Gastroesophageal sphincter (tissue), 4 donors: ENCODE measurements around the gene SPAG16. TPM values are rescaled to one million over a fixed set of nuclear protein-coding genes. Genes with fewer than 3 reads are reported as not detected.

ENCODE experiments used
- ATAC-seq: fragments of 150-250 bp; one replicate; pipeline ENCODE4 v1.9.1; 2016; ENCODE audit warnings: mild to moderate bottlenecking, moderate library complexity
- H3K27ac ChIP-seq, 4 donors: fragments of 200-600 bp; sonication (generic) in 3 of 4; 1 replicate in 3 of 4; 2 replicates in 1 of 4; pipeline ENCODE4 v1.5.1; 2016 to 2019
- H3K27me3 ChIP-seq: fragments of 200-600 bp; sonication (generic); one replicate; pipeline ENCODE4 v1.5.1; 2019
- H3K36me3 ChIP-seq, 2 donors: fragments of 200-600 bp; sonication (generic); one replicate each; pipeline ENCODE4 v1.5.1; 2019; ENCODE audit warnings: control low read depth in 1 of 2
- H3K4me1 ChIP-seq, 3 donors: fragments of 200-600 bp; sonication (generic); 1 replicate in 2 of 3; 2 replicates in 1 of 3; pipeline ENCODE4 v1.5.1; 2016 to 2019; ENCODE audit warnings: control low read depth in 2 of 3
- H3K4me3 ChIP-seq, 2 donors: fragments of 200-600 bp; sonication (generic); one replicate each; pipeline ENCODE4 v1.5.1; 2019; ENCODE audit warnings: mild to moderate bottlenecking in 1 of 2, moderate library complexity in 1 of 2
- H3K9me3 ChIP-seq, 3 donors: fragments of 200-600 bp; sonication (generic); one replicate each; pipeline ENCODE4 v1.5.1; 2017 to 2019; ENCODE audit warnings: control low read depth in 2 of 3
- EP300 ChIP-seq: sonication (generic); formaldehyde crosslinking; IDR thresholded peaks from one replicate; pipeline ENCODE4 v1.6.1; 2017; ENCODE audit warnings: antibody characterized with exemption, mild to moderate bottlenecking
- POLR2A ChIP-seq, 2 donors: fragments of 450-650 bp; IDR thresholded peaks; one replicate each; pipeline ENCODE4 v1.6.1; 2017; ENCODE audit warnings: antibody characterized with exemption in 2 of 2, mild to moderate bottlenecking in 2 of 2, moderate library complexity in 1 of 2
- POLR2AphosphoS5 ChIP-seq: sonication (generic); formaldehyde crosslinking; IDR thresholded peaks from one replicate; pipeline ENCODE4 v1.6.1; 2017; ENCODE audit warnings: antibody characterized with exemption
- WGBS, 2 donors: methylation state at CpG; one replicate each; pipeline ENCODE4 v1.1.5; 2018; ENCODE audit warnings: low coverage in 1 of 2; 5-methylcytosine and 5-hydroxymethylcytosine counted together
- total RNA-seq, 4 donors: library from RNA; depleted of rRNA; stranded (reverse); fragments of >200 nt; gene quantifications; one replicate each; pipeline ENCODE4 v1.1.0, GENCODE V29; 2016
- TF ChIP-seq, protein P1 (sequence below), 4 experiments: fragments of 200-600 bp in 2 of 4; fragments of 450-650 bp in 2 of 4; sonication (generic) in 1 of 4; IDR thresholded peaks; one replicate each; pipeline ENCODE4 v1.5.1; 2017 to 2019; ENCODE audit warnings: antibody characterized with exemption in 4 of 4, mild to moderate bottlenecking in 2 of 4, moderate library complexity in 2 of 4

The SPAG16 gene
- total RNA-seq, 4 donors from 2014 or later, result 28.9 to 39.8 (median 36.7) TPM

DNA sequence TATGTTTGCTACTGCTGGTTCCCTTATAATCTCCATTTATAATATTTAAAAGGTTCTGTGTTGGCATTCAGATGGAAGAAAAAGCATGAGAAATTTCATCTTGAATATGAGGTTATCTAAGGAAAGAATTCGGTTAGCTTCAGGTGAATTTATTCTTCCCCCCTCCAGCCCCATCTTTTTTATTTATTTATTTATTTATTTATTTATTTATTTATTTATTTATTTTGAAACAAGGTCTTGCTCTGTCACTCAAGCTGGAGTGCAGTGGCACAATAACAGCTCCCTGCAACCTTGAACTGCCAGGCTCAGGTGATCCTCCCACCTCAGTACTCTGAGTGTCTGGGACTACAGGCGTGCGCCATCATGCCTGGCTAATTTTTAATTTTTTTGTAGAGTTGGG lies 1031.1 kb downstream of the SPAG16 start:
- H3K27me3 ChIP-seq, result no peaks in the 10 kb centered on the region
- 81 to 97% methylated on average over 3 of the region's 3 CpGs for WGBS, 2 donors
- no peak overlapping the region for H3K4me3 ChIP-seq
- no peak for TF ChIP-seq POLR2A (IDR thresholded peaks at IDR 0.05)
- no peak for TF ChIP-seq EP300
- no peak for TF ChIP-seq POLR2AphosphoS5
- TF ChIP-seq, protein P1, sequence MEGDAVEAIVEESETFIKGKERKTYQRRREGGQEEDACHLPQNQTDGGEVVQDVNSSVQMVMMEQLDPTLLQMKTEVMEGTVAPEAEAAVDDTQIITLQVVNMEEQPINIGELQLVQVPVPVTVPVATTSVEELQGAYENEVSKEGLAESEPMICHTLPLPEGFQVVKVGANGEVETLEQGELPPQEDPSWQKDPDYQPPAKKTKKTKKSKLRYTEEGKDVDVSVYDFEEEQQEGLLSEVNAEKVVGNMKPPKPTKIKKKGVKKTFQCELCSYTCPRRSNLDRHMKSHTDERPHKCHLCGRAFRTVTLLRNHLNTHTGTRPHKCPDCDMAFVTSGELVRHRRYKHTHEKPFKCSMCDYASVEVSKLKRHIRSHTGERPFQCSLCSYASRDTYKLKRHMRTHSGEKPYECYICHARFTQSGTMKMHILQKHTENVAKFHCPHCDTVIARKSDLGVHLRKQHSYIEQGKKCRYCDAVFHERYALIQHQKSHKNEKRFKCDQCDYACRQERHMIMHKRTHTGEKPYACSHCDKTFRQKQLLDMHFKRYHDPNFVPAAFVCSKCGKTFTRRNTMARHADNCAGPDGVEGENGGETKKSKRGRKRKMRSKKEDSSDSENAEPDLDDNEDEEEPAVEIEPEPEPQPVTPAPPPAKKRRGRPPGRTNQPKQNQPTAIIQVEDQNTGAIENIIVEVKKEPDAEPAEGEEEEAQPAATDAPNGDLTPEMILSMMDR (IDR thresholded peaks at IDR 0.05), result no peak
- no peak overlapping the region for H3K27ac ChIP-seq
- no peaks in the 10 kb centered on the region for H3K9me3 ChIP-seq
- H3K36me3 ChIP-seq, result no peaks in the 10 kb centered on the region
- no peaks in the 10 kb centered on the region for H3K4me1 ChIP-seq
- ATAC-seq, result no peak

DNA sequence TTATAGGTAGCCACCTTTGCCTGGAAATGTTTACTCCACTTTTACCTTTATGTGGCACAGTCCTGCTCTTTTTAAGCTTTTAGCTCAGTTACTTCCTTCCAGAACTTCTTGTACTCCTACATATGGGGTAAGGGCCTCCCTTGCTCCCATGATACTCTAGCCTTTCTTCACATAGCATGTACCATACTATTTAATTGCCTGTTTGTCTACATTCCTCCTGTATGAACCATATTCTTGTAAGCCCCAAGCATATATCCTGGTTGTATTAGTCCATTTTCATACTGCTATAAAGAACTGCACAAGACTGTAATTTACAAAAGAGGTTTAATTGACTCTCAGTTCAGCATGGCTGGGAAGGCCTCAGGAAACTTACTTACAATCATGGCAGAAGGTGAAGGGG lies 1035.9 kb downstream of the SPAG16 start:
- Histone ChIP-seq H3K9me3 (no peaks in the 10 kb centered on the region), H3K27ac (no peak overlapping the region), H3K4me3 (no peak overlapping the region), H3K36me3 (no peaks in the 10 kb centered on the region), H3K27me3 (no peaks in the 10 kb centered on the region), H3K4me1 (no peaks in the 10 kb centered on the region)
- no peak for ATAC-seq
- TF ChIP-seq EP300 (no peak), POLR2A (IDR thresholded peaks at IDR 0.05) (no peak), POLR2AphosphoS5 (no peak)

DNA sequence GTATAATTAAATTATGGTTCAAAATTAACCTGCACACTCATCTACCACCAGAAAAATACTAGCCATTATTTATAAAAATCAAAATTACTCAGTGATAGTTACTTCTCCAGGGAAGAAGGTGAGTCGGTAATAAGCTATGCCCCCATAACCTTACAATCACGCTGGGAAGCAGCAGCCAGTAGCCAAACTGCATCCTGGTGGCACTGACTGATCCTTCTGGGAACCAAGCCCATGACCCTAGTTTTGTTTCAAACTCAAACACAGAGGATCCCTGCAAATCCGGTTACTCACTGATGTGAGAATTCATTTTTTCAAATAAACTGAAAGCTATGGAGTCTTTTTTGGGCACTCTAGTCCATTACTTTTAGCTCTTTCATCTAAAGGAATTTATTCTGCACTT lies 1038.4 kb downstream of the SPAG16 start:
- H3K27me3 ChIP-seq, result no peaks in the 10 kb centered on the region
- no peak overlapping the region for H3K27ac ChIP-seq
- H3K9me3 ChIP-seq, result no peaks in the 10 kb centered on the region
- ATAC-seq, result no peak
- H3K4me1 ChIP-seq, result no peaks in the 10 kb centered on the region
- H3K4me3 ChIP-seq, result no peak overlapping the region
- TF ChIP-seq POLR2AphosphoS5 (no peak), EP300 (no peak), POLR2A (IDR thresholded peaks at IDR 0.05) (no peak)
- TF ChIP-seq, protein P1 (IDR thresholded peaks at IDR 0.05), result no peak
- H3K36me3 ChIP-seq, result no peaks in the 10 kb centered on the region
- 42 to 47% methylated on average over 3 of the region's 3 CpGs for WGBS, 2 donors

DNA sequence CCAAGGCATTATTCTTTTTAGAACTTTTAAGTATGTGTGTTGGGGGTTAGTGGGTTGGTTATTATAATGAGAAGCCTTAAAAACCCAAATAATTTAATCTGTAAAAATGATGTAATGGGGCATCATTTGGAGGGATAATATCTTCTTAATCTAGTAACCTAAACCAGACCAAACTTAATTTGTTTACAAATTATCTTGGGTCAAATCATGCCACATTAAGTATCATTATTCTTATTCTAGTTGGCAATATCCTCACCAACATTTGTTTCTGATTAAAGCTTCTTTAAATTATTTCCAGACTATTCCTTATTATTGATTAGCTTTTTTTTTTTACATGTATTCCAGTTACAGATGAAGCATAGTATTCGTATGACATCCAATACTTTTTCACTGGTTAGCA lies 1041.1 kb downstream of the SPAG16 start:
- ATAC-seq, result no peak
- no peak overlapping the region for H3K27ac ChIP-seq
- no peaks in the 10 kb centered on the region for H3K36me3 ChIP-seq
- no peak overlapping the region for H3K4me3 ChIP-seq
- TF ChIP-seq, protein P1 (IDR thresholded peaks at IDR 0.05), result no peak
- no peak for TF ChIP-seq POLR2A (IDR thresholded peaks at IDR 0.05)
- WGBS, 2 donors, result 71 to 75% methylated on average over 1 of the region's 1 CpG
- no peaks in the 10 kb centered on the region for H3K27me3 ChIP-seq
- no peaks in the 10 kb centered on the region for H3K9me3 ChIP-seq
- H3K4me1 ChIP-seq, result no peaks in the 10 kb centered on the region

DNA sequence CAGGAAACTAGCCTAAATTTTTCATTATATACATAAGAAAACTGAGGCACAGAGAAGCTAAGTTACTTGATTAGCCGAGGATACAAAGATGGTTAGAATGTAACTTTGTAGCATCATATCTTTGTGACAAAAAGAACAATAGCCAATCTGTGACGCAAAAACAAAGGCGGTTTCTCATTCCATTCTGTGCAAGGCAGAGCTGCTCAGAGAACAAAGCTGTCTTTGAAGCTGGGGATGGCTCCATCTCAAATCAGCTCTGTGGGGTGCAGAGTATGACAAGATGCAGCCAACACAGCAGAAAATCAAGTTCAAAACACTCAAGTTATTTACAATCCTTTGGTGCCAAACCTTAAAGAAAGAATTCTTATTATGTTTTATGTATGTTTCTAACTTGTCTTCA lies 1044.7 kb downstream of the SPAG16 start:
- H3K4me3 ChIP-seq, result no peak overlapping the region
- no peak for TF ChIP-seq POLR2A (IDR thresholded peaks at IDR 0.05)
- TF ChIP-seq, protein P1 (IDR thresholded peaks at IDR 0.05), result no peak
- TF ChIP-seq EP300, result no peak
- TF ChIP-seq POLR2AphosphoS5, result no peak
- H3K27ac ChIP-seq, result no peak overlapping the region
- H3K36me3 ChIP-seq, result no peaks in the 10 kb centered on the region
- no peak for ATAC-seq
- no peaks in the 10 kb centered on the region for H3K4me1 ChIP-seq
- no peaks in the 10 kb centered on the region for H3K27me3 ChIP-seq
- H3K9me3 ChIP-seq, result no peaks in the 10 kb centered on the region
- 78 to 82% methylated on average over 3 of the region's 3 CpGs for WGBS, 2 donors

DNA sequence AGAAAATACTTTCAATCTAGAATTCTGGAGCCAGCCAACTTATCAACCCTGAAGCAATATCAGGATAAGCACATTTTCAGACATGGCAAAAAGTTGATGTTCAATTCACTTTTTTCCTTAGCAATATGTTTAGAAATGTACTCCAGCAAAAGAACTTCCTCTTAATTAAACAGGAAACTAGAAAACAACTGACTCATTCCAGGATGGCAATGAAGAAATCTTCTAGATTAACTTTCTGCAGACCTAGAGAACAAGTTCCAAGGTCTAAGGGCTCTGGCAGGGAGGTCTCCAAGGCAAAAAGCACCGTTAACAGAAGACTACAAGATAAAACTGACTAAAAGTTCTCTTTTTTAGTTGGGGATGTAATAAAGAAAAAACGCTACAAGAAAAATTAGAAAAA lies 1057.4 kb downstream of the SPAG16 start:
- no peak for ATAC-seq
- Histone ChIP-seq H3K4me1 (no peaks in the 10 kb centered on the region), H3K27ac (no peak overlapping the region), H3K9me3 (no peaks in the 10 kb centered on the region), H3K27me3 (no peaks in the 10 kb centered on the region), H3K4me3 (no peak overlapping the region), H3K36me3 (no peaks in the 10 kb centered on the region)
- TF ChIP-seq EP300 (no peak), POLR2A (IDR thresholded peaks at IDR 0.05) (no peak), POLR2AphosphoS5 (no peak)
- TF ChIP-seq, protein P1 (IDR thresholded peaks at IDR 0.05), result no peak
- WGBS, 2 donors, result 15 to 42% methylated on average over 2 of the region's 2 CpGs
